HG03565 (cell line): Measurements from ENCODE around the gene IFIT1.
"Not testable (repeated sequence)": the region's sequence is repeated elsewhere in the genome, so short reads cannot be mapped to it uniquely, and the experiment has no call there.

Experiments
- ATAC-seq: cut with Tn5 transposase; IDR thresholded peaks from one replicate; pipeline ENCODE4 v1.9.1; 2021; ENCODE audit warnings: mild to moderate bottlenecking, moderate library complexity; ENCODE audit not compliant: unreplicated experiment

The IFIT1 gene

GRCh38 chr10:89363729-89364442 is 28.5 kb upstream of the IFIT1 start:
- ATAC-seq: no peak

- ATAC-seq: no peak
Observed at GRCh38 chr10:89364531-89364930, 27.9 kb upstream of the IFIT1 start.

DNA sequence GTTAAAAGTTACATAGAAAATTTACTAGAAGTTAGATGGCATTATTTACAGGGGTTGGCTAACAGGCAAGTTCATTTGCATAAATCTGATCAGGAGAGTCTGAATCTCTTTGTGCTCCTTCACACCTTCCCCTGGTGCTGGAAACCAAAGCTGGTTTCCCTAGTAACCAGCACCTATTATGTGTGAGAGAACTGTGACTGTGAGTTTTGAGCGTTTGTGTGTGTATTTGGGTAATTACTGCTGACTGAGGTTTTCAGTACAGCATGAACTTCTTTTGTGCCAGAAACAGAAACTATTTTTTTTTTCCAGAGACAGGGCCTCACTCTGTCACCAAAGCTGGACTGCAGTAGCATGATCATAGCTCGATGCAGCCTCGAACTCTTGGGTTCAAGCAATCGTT is 24.9 kb upstream of the IFIT1 start:
- ATAC-seq: peak; percentile 59

GRCh38 chr10:89368129-89368528 is 24.3 kb upstream of the IFIT1 start:
- ATAC-seq: no peak

DNA sequence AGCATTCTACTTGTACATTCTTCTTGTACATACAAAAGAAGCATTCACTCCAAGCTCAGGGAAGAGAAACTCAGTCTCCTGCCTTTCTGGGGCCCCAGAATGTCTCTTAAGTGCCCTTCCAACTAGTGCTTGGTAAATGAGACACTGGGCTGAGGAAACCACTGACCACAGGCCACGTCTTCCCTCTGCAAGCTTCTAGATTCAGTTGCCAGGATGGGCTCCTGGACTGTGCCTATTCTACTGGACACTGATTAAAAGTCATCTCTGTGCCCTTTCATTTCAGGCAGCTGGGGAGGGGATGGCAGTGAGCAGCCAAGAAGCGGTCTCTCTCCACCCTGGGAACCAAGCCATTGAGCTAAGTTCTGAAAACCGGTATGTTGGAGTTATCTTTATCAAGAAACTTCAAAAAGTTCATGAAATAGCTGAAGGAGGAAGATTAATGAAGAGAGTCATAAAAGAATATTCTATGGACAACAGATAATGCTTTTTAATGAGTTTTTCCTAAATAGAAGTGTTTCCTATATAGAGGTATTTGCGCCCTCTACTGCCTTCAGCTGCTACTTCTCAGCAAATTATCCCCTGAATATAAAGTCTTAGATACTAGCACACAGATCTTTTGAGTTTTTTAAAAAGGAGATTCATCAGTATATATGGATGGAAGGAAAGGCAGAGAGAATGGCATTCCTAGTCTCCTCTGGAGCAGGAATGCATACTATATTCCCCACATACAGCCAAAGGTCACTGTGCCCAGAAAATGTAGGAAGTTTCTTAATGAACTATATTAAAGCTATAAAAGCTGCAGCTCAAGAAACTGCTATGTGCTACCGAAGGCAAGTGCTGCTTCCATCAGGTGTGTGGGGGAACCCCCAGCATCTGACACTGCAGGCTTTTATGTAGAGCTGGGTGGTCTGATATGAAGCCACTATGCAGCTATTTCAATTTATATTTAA is 23.0 kb upstream of the IFIT1 start:
- no peak for ATAC-seq

GRCh38 chr10:89371079-89371478 is 21.3 kb upstream of the IFIT1 start:
- no peak for ATAC-seq

DNA sequence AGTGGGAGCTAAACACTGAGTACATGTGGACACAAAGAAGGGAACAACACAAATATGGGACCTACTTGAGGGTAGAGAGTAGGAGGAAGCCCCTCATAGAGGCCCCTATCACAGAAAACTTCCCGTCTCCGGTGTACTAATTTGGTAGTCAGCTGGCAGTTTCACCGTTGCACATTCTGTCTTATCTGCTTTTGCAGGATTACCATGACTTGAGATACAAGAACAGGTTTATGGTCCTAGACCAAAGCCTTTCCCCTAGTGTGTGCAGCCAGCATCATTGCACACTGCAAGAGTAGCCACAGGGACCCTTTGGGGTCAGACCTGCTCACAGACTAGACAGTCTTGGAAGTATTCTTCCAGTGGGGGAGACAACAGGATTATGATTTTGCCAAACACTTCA is 20.4 kb upstream of the IFIT1 start:
- ATAC-seq: no peak

GRCh38 chr10:89373916-89374711 is 18.3 kb upstream of the IFIT1 start:
- ATAC-seq: no peak

DNA sequence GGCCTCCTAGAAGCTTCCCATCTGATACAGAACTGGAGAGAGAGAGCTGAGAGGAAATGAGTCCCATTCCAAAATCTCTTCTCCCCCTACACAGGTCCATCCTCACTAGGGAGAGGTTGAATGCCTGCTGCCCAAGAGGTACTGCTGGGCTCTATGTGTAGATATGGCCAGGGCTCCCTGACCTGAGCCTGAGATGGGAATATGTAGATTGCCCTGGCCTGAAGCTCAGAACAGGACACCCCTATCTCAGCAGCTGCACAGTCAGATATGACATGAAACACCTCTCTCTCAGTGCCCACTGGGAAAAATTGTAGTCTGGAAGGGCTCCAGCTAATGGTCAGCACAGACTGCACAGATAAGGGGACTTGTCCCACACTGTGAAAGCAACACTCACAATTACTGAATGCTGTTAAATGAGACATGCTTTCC is 17.7 kb upstream of the IFIT1 start:
- no peak for ATAC-seq

GRCh38 chr10:89377705-89378637 is 14.5 kb upstream of the IFIT1 start, which contains the start of gene IFIT1B:
Gene IFIT1B (plus strand): TSS chr10:89378056. CDS start chr10:89378136, 80 bp downstream.
- no peak for ATAC-seq

DNA sequence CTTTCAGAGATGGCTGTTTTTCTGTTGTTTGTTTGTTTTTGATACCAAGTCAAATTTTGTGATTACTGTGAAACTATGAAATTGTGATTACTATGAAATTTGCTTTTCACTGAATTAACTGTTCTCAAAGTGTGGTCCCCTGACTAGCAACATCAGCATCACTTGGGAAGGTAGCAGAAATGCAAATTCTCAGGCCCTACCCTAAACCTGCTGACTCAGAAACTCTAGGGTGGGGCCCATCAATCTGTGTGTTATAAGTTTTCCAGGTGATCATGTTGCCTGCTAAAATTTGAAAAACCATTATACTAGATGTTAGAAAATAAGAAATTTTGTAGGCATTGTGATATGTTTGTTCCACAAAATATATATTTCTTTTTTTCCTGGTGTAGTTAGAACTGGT is 13.3 kb upstream of the IFIT1 start:
- no peak for ATAC-seq

GRCh38 chr10:89382757-89383156 is 9.7 kb upstream of the IFIT1 start:
- ATAC-seq: no peak

DNA sequence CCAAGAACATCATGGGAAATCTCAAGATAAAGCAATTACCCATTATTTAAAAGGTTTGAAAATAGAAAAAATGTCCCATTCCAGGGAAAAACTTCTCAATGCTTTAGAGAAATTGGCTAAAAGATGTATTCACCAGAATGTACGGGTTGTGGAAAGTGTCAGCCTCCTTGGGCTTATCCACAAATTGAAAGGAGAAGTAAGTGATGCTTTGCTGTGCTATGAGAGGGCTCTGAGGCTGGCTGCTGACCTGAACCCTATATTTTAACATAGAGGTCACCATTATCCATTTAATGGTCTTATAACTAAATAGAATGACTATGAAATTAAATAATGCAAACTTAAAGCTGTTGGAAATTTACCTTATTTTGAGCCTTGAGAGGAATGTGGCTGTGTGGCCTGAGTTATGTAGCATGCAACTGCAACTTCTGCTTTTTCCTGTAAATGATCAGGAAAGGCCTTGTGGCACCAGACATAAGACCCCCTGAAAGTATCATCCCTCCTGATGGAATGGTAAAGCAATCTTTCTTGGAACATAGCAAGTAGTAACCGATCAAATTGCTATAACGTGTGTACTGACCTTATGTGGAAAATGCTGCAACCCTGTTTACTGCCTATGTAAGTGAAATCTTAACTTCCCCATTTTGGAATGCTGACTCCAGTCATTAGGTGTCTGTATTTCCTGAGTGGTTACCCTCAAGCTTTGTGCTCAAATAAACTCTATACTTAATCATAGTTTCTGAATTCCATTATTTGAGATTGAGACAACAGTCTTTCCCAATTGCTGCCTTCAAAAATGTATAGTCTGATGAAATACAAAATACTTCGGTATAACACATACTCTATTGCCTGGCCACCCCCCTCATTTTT is 7.7 kb upstream of the IFIT1 start:
- ATAC-seq: no peak

DNA sequence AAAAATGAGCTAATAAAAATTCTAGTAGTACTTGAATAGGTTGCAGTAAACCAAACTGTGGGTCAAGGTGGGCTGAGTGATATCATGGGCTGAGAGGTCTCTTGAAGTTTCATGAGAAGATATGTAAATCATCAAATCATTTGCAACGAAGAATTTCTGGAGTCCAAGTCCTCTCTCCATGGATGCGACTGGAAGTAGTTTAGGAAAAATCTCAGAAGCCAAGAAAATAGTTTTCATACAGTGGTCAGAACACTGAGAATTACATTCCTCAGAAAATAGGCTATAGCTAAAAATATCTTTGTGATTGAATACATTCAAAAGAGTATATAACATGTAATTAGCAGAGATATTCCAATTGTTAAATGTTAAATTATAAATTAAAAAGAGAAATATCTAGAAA is 3.6 kb upstream of the IFIT1 start:
- no peak for ATAC-seq

- ATAC-seq: no peak
Observed at GRCh38 chr10:89389254-89389653, 3.2 kb upstream of the IFIT1 start.

- ATAC-seq: no peak
Observed at GRCh38 chr10:89390476-89391225, 1.8 kb upstream of the IFIT1 start.

GRCh38 chr10:89391226-89391576 is 1.2 kb upstream of the IFIT1 start:
- ATAC-seq: not testable (repeated sequence)

DNA sequence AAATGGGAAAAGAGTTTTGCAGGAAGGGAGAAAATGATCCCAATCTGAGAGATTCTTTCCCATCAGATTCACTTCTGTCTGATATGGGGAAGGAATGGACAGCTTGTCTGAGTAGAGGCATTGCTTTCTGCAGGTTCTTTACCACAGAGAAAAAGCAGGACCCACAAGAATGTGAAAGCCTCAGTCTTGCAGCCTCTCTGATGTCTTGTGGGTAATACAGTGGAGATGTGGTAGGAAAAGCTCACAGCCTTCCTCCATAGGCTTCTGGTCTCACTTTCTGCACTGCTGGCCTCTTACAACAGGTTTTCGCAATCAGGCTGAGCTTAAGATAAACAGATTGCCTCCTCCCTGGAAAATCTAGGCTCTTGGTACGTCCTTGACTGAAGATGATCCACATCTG is 551 bp downstream of the IFIT1 start:
- no peak for ATAC-seq

DNA sequence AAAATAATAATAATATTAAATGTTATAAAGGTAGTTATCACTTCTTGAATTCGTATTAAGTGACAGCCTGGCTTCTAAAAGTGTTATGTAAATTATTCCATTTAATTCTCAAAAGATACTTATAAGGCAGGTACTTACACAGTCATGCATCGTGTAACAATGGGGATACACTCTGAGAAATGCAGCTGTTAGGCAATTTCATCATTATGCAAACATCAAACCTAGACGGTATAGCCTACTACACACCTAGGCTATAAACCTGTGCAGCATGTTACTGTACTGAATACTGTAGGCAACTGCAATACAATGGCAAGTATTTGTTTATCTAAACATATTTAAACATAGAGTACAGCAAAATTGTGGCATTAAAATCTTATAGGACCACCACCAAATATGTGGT is 1.5 kb downstream of the IFIT1 start:
- no peak for ATAC-seq
